HG02973 (cell line): ENCODE results near the gene FOXC2.

Source experiments
- ATAC-seq: cut with Tn5 transposase; IDR thresholded peaks from one replicate; pipeline ENCODE4 v1.9.1; 2021; ENCODE audit warnings: moderate library complexity; ENCODE audit not compliant: unreplicated experiment

FOXC2 gene

GRCh38 chr16:86571530-86571915 is 4.9 kb downstream of the FOXC2 start:
- ATAC-seq = no peak

GRCh38 chr16:86572041-86572521 is 5.5 kb downstream of the FOXC2 start:
- ATAC-seq = no peak

- no peak for ATAC-seq
Observed at GRCh38 chr16:86572606-86573005, 6.0 kb downstream of the FOXC2 start.

DNA sequence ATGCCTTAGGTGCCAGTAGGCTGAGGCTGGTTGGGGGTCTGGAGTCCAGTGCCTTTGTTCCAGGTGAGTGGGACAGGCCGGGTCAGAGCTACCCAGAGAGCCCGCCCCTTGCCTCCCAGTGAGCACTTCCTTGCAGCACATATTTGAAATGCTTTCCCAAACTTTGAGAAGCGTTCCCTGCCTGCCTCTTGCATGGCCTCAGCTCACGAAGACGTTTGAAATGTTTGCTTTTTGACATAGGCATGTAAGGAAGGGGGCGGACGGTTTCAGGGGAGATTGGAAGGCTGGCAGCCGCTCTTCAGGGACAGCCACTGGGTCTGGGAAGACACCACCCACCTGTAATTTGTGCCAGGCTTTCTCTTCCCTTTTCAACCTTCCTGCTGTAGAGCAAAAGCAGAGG is 6.6 kb downstream of the FOXC2 start:
- no peak for ATAC-seq

GRCh38 chr16:86573646-86574508 is 7.2 kb downstream of the FOXC2 start:
- no peak for ATAC-seq

DNA sequence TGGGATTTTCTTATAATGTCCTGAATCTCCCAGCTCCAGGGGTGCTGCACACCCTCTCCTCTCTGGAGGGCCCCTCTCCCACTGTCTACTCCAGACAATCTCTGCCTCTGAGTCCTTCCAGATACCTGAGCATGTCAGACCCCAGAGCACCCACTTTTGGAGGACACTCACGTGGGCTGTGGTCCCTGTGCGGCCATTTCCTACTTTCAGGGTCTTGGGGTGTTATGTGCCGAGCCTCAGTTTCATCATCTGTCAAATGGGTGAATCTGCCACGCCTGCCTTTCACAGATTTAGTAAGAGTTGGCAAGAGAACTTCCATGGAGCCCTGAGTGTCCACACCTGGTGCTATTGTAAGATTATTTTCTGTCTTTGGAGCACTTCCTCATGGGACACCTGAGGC is 8.0 kb downstream of the FOXC2 start:
- ATAC-seq = no peak

GRCh38 chr16:86575095-86575685 is 8.6 kb downstream of the FOXC2 start:
- ATAC-seq = no peak

DNA sequence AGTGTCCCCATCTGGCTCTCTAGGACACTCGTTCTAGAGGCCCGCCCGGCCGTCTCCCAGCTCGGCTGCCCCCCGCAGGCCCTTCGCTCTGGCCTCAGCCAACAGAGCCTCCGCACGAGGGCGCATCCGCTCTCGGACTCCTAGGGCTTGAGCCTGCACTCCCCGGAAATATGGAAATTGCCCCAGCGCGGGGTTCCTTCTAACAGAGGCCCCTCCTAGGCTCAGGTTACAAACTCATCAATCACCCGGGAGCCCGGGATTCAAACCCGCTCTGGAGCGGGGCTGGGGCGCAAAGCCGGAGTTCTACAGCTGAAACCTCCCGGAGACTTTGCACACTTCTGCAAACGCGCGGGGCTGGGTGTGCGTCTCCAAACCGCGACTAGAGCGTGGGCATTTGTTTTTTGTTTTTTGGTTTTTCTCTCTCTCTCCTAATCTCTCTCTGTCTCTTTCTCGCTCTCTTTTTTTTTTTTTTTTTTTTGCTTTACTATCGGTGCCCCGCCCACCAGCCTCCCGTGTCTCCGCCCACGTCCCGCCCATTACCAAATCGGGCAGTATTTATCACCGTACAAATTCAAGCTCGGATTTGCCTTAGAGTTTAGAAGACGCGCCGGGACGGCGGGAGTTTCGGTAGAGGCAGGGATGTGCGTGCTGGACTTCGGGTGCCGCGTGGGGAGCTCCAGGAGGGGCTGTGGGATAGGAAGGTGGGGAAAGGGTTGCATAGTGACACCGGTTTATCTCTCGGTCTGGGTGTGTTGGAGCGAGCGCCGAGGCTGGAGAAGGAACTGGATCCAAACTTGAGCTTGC is 9.3 kb downstream of the FOXC2 start:
- no peak for ATAC-seq

DNA sequence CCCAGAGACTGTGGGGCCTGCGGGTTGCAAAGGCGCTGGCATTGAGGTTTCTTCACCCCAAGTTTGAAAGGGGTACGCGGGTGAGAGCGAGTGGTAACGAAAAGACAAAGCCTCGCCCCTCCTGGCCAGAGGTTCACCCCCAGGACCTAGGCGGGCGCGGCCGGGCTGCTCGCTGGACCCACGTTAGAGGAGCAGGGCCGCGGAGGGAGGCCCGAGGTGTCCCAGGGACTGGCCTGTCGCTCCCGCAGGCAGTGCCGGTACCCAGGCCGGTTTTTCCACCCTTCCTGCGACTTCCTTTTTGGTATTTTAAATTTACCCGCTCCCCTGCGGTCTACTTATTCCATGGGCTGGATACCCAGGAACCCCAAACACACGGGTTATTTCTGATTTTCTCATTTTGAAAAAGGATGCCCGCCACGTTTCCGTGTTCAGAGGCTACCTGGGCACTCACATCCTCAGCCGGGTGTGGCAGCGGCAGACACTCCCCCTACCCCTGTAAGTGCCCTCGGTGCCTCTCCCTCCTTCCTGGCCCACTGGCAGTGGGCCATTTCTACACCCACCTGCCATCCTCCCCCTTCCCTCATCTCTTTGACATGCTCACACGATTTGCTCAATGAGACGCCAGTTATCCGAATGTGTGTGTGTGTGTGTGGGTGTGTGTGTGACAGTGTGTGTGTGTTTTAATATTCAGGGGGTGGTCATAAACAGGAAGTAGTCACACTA is 10.1 kb downstream of the FOXC2 start:
- no peak for ATAC-seq

DNA sequence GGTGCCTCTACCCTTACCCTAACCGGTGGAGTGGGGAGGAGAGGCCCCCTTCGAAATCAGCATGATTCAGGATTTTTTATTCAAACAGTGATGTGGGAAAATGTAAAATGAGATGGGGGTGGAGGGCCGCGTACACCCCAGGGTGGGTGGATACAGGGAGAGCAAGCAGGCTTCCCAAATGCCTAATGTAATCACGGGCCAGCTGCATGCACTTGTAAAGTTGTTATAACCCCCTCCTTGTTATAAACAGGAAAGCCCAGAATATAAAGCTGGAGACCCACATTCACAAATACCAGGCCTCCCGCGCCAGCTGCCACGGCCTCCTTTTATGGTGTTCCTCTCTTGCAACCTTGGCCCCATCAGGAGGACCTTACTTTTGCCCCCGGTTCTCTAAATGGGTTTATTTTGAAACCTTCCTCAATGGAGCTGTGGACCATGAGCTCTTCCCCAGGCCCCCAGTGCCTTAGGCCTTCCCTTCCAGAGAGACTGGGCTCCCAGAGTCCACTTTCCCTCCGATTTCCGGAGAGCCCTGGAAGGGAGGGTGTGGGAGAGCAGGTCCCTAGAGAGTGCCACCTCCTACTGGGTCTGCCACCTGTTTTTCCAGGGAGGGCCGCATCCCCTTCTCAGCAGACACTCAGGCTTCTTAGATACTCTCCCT is 10.8 kb downstream of the FOXC2 start:
- no peak for ATAC-seq

DNA sequence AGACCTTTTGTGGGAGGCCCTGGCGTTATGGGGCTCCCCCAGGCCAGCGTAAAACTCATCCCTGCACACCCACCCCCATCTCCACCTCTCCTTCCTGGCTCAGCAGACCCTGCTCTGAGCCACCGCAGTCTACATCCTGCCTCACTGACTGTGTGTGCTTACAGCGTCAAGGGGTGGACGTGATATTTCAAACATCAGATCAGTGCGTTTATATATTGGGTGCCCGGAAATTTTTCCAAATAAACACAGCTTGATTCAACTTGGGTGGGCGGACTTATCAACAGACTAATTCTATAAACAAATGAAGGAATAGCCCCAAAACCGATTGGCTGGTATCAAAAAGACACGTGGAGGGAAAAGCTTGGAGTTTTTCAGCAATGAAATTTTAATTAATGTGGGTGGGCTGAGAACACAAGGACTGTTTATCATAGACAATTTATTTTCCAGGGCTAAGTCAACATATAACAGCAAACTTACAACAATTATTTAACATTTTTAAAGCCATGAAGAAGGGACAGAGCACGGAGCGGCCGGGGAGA is 11.5 kb downstream of the FOXC2 start, which contains the start of gene FOXL1:
TSS of gene FOXL1 (plus strand) at position 489 of the 539 bp plus-strand sequence. CDS start 175 bp downstream, outside the sequence.
- ATAC-seq = no peak

DNA sequence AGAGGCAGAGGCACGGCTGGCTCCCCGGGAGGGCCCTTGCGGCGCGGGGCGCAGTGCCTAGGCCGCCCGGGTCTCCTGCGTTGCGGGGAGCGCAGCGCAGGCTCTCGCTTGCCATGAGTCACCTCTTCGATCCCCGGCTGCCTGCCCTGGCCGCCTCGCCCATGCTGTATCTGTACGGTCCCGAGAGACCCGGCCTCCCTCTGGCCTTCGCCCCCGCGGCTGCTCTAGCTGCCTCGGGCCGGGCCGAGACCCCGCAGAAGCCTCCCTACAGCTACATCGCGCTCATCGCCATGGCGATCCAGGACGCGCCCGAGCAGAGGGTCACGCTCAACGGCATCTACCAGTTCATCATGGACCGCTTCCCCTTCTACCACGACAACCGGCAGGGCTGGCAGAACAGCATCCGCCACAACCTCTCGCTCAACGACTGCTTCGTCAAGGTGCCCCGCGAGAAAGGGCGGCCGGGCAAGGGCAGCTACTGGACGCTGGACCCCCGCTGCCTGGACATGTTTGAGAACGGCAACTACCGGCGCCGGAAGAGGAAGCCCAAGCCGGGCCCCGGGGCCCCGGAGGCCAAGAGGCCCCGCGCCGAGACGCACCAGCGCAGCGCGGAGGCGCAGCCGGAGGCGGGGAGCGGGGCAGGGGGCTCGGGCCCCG is 12.1 kb downstream of the FOXC2 start:
- ATAC-seq = no peak

GRCh38 chr16:86579268-86580062 is 12.8 kb downstream of the FOXC2 start:
- ATAC-seq = no peak

DNA sequence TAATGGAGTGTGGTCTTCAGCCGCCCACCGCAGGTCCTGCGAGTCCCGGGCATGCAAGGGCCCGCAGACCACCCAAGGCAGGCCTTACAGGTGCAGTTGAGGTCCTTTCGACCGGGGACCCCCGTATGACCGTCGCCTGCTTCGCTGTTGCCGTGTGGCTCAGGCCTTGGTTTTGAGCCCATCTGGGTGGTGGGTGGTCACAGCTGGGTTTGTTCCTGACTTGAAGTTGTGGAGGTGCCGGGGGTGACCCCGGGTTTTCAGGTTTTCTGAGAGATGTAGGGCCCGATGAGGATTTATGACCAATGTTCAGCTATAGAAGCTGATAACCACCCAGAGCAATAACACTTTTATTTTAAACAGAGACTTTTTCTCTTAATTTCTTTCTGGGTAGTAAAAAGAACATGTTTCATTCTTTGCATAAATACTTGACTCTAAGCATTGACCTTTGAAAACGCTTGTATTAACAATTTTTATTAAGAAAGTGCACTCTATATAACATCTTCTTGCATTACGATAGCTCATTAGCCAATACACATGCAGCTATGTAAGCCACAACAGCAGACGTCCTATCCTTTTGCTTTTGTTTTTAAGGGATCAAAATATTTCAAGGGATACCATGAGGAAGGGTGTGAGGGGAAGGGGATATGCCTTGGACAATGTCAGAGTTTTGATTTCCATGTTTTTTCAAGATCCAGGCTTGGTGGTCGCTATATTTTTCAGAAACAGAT is 13.6 kb downstream of the FOXC2 start:
- no peak for ATAC-seq

GRCh38 chr16:86580791-86581170 is 14.2 kb downstream of the FOXC2 start:
- ATAC-seq = no peak

DNA sequence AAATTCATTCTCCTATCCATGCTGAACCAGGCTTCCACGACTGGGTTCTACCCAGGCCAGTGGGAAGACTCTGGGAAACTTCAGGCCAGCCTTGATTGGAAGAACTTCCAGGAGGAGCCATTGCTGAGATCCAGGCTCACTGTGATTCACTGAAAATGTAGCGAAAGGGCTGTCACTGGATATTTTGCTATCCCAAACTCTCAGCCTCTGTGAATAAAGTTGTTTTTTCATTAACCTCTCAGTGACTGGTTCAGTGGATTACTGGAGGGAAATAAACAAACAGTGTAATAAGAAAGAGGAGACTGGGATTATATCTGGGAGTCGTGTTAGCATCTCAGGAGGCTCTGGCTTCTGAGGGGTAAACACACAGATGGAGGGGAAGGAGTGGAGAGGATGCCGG is 14.8 kb downstream of the FOXC2 start:
- no peak for ATAC-seq

- ATAC-seq = no peak
Observed at GRCh38 chr16:86584071-86584685, 17.5 kb downstream of the FOXC2 start.
